MM.1S (cell line): Measurements from ENCODE around the gene ELANE.

Source experiments
- EZH2 ChIP-seq: fragments of 300-600 bp; sonication (generic); optimal IDR thresholded peaks from 2 replicates; pipeline ENCODE3; 2017; ENCODE audit warnings: low read depth, mild to moderate bottlenecking, antibody characterized with exemption, low read length, mixed read lengths
- EZH2phosphoT487 ChIP-seq: fragments of 300-600 bp; sonication (generic); IDR thresholded peaks from 2 replicates; pipeline ENCODE4 v1.6.1; 2018; ENCODE audit warnings: antibody characterized with exemption, low read length
- TF ChIP-seq, protein P1 (sequence below): fragments of 300-600 bp; sonication (generic); IDR thresholded peaks from 2 replicates; pipeline ENCODE4 v1.5.1; 2016; ENCODE audit warnings: antibody characterized with exemption, low read length, mixed read lengths

DNA sequence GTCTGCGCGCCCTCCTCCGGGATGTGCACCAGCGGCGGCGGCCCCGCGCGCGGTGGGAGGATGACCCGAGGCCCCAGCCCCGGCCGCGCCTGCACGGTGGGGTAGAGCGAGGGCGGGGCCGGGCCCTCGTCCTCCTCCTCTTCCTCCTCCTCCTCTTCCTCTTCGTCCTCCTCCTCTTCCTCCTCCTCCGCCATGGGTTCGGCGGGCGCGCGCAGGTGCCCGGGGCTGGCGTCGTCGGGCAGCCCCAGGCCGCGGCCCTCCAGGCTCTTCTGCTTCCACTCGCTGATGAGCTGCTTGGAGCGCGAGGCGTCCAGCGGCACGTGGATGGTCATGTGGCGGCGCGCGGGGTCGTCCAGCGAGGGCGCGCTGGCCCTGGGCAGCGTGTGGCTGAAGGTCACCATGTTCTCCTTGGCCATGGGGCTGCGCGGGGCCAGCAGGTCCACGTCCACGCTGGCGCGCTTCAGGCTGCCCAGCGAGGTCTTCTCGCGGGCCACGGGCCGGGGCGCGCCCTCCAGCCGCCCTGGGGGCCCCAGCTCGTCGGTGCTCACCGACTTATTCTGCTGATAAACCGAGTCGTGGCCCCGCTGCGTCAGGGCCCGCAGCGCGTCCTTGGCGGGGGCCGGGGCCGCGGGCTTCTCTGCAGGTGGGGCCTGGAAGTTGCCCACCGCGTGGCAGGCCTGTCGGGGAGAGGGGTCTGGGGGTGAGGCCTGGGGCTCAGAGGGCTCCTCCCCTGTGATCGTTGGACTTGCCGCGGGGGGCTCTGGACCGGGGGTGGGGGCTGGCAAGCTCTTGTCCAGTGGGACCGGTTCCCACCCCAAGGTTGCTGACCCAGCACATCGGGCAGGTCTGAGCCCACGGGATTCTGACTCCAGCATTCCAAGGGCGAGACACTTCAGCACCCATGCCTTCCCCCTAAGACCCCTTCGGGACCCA lies 38.6 kb upstream of the ELANE start:
- TF ChIP-seq, protein P1, sequence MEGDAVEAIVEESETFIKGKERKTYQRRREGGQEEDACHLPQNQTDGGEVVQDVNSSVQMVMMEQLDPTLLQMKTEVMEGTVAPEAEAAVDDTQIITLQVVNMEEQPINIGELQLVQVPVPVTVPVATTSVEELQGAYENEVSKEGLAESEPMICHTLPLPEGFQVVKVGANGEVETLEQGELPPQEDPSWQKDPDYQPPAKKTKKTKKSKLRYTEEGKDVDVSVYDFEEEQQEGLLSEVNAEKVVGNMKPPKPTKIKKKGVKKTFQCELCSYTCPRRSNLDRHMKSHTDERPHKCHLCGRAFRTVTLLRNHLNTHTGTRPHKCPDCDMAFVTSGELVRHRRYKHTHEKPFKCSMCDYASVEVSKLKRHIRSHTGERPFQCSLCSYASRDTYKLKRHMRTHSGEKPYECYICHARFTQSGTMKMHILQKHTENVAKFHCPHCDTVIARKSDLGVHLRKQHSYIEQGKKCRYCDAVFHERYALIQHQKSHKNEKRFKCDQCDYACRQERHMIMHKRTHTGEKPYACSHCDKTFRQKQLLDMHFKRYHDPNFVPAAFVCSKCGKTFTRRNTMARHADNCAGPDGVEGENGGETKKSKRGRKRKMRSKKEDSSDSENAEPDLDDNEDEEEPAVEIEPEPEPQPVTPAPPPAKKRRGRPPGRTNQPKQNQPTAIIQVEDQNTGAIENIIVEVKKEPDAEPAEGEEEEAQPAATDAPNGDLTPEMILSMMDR: no peak
- TF ChIP-seq EZH2phosphoT487 (no peak), EZH2 (no peak)
